OCI-M2 (cell line): ENCODE results near the gene GJB5.

Experiments
- DNase-seq: peaks from one replicate; lab custom pipeline; 2025; ENCODE audit not compliant: unreplicated experiment; lab: John Stamatoyannopoulos, UW

Gene GJB5

DNA sequence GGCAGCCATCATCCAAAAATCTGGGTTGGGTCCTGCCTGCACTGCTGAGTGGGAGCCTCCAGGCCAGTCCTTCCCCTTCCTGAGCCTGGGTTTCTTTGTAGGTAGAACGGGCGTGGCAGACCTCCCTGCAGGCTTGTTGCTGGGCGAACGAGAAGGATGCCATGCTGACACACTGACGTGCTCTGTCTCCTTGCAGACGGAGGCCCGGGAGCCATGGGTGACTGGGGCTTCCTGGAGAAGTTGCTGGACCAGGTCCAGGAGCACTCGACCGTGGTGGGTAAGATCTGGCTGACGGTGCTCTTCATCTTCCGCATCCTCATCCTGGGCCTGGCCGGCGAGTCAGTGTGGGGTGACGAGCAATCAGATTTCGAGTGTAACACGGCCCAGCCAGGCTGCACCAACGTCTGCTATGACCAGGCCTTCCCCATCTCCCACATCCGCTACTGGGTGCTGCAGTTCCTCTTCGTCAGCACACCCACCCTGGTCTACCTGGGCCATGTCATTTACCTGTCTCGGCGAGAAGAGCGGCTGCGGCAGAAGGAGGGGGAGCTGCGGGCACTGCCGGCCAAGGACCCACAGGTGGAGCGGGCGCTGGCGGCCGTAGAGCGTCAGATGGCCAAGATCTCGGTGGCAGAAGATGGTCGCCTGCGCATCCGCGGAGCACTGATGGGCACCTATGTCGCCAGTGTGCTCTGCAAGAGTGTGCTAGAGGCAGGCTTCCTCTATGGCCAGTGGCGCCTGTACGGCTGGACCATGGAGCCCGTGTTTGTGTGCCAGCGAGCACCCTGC lies 39.3 kb downstream of the GJB5 start:
- no peak for DNase-seq

DNA sequence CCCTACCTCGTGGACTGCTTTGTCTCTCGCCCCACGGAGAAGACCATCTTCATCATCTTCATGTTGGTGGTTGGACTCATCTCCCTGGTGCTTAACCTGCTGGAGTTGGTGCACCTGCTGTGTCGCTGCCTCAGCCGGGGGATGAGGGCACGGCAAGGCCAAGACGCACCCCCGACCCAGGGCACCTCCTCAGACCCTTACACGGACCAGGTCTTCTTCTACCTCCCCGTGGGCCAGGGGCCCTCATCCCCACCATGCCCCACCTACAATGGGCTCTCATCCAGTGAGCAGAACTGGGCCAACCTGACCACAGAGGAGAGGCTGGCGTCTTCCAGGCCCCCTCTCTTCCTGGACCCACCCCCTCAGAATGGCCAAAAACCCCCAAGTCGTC lies 39.9 kb downstream of the GJB5 start:
- no peak for DNase-seq

DNA sequence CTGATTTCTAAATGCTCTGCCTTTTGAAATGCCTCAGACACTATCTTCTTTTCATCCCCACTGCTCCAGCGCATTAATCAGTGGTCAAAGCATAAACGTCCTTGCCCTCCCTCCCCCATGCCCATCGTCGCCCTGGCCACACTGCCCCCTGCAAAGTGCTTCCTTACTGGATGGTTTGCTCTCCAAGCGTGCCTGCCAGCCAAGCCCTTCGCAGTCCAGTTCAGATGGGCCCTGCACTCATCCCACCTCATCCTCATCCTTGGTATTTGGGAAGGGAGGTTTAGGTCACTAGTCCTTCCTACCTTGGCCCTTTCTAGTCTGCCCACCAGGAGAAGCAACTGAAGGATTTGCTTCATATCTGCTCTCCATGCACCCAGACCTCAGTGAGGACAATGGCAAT lies 41.1 kb downstream of the GJB5 start:
- DNase-seq, result no peak

DNA sequence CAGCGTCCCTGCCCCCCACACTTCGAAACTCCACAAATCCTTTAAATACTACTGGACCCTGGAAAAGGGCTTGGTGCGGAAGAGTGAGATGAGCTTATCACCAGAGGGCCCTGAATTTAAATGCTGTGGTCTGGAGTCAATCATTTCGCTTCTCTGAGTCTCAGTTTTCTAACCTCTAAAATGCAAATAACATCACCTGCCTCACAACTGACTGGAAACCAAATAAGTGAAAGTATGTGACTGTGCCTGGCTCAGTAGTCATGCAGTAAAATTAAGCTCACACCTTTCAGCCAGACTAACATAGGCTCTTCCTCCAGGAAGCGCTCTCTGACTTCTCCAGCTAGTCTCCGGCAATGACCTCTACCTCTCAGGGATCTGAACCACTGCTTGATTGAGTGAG lies 42.1 kb downstream of the GJB5 start:
- DNase-seq, result no peak

DNA sequence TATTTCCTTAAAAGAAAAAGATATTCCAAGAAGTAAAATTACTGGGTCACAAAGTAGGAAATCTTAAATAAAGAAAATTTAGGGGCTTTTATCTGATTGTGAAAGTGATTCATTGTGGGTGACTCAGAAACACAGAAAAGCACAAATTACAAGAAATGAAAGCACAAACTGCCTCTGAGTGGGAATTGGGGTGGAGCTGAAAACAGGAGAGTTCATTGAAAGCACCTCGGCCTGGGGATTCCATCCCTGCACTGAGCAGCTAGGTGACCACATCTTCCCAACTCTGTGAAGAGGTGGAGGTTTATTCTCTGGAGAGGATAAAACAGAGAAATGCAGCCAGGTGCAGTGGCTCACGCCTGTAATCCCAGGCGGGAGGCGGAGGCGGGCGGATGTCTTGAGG lies 45.4 kb downstream of the GJB5 start:
- DNase-seq, result no peak

DNA sequence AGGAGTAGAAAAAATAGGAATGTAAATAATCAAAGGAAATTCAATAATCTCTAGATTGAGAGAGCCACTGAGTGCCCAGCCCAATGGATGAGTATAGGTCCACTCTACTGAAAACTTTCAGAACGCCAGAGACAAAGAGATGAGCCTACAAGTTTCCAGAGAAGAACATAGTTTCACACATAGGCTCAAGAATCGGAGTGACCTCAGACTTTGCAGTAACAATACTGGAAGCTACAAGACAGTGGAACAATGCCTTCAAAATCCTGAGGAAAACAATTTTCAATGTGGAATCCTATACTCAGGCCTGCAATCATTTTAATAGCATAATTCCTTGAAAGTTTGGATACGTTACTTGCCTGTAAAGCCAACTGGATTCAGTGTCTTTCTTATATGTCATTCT lies 48.9 kb downstream of the GJB5 start:
- no peak for DNase-seq

DNA sequence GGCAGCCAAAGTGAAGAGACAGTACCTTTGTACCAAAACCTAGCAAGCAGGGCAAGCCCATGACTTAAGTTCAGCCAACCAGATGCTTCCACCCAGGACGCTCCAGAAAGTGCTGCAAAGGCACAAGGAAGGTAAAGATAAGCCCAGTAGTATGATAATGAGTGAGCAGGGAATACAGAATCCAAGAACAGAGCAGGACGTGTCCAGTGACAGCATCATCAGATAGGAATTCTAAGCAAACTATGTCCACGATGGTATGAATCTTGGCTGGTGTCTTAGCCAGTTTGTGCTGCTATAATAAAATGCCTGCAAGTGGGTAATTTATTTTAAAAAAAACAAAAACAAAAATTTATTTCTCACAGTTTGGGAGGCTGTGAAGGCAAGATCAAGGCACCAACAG lies 51.5 kb downstream of the GJB5 start:
- DNase-seq, result no peak
